ENCODE results near the gene SOCS6.

The SOCS6 gene

GRCh38 chr18:70289351-70290312, 787 bp downstream of the SOCS6 start:
- DNase-seq = peak; percentile 52

GRCh38 chr18:70290482-70291294, 1.8 kb downstream of the SOCS6 start:
- DNase-seq = no peak

- no peak for DNase-seq
Observed at GRCh38 chr18:70291295-70291574, 2.4 kb downstream of the SOCS6 start.

GRCh38 chr18:70292628-70293027, 3.8 kb downstream of the SOCS6 start:
- no peak for DNase-seq

GRCh38 chr18:70293166-70293565, 4.3 kb downstream of the SOCS6 start:
- DNase-seq = no peak

GRCh38 chr18:70294471-70295191, 5.8 kb downstream of the SOCS6 start:
- no peak for DNase-seq

GRCh38 chr18:70295192-70296188, 6.6 kb downstream of the SOCS6 start:
- no peak for DNase-seq

GRCh38 chr18:70296289-70296688, 7.4 kb downstream of the SOCS6 start:
- DNase-seq = no peak

GRCh38 chr18:70296781-70297180, 7.9 kb downstream of the SOCS6 start:
- no peak for DNase-seq

- DNase-seq = no peak
Observed at GRCh38 chr18:70299393-70299792, 10.5 kb downstream of the SOCS6 start.

GRCh38 chr18:70301667-70302066, 12.8 kb downstream of the SOCS6 start:
- DNase-seq = no peak

GRCh38 chr18:70308555-70309294, 19.9 kb downstream of the SOCS6 start:
- no peak for DNase-seq

GRCh38 chr18:70310560-70311320, 21.9 kb downstream of the SOCS6 start:
- no peak for DNase-seq

GRCh38 chr18:70311726-70312125, 22.9 kb downstream of the SOCS6 start:
- no peak for DNase-seq

GRCh38 chr18:70313640-70314039, 24.8 kb downstream of the SOCS6 start:
- no peak for DNase-seq

- no peak for DNase-seq
Observed at GRCh38 chr18:70314151-70314782, 25.4 kb downstream of the SOCS6 start.

- DNase-seq = no peak
Observed at GRCh38 chr18:70319187-70319586, 30.3 kb downstream of the SOCS6 start.

GRCh38 chr18:70321616-70322015, 32.8 kb downstream of the SOCS6 start:
- DNase-seq = no peak

GRCh38 chr18:70322385-70322784, 33.5 kb downstream of the SOCS6 start:
- DNase-seq = no peak

GRCh38 chr18:70322928-70323327, 34.1 kb downstream of the SOCS6 start:
- no peak for DNase-seq

All from NCI-H526 treated with DMSO at 0.1 percent for 48 hours (cell line).